ENCODE results near the gene ATG12. TPM values are rescaled to one million over a fixed set of nuclear protein-coding genes. Genes with fewer than 3 reads are reported as not detected.

ATG12 gene
- total RNA-seq: 75.7 and 93.4 TPM in 2 replicates

GRCh38 chr5:115841382-115842088, at the start of gene ATG12, which contains the start of gene AP3S1:
ATG12 (minus strand) TSS chr5:115841565; CDS start chr5:115841552, 13 bp downstream.
AP3S1 (plus strand) TSS chr5:115841935; CDS start chr5:115842038, 103 bp downstream.

DNA sequence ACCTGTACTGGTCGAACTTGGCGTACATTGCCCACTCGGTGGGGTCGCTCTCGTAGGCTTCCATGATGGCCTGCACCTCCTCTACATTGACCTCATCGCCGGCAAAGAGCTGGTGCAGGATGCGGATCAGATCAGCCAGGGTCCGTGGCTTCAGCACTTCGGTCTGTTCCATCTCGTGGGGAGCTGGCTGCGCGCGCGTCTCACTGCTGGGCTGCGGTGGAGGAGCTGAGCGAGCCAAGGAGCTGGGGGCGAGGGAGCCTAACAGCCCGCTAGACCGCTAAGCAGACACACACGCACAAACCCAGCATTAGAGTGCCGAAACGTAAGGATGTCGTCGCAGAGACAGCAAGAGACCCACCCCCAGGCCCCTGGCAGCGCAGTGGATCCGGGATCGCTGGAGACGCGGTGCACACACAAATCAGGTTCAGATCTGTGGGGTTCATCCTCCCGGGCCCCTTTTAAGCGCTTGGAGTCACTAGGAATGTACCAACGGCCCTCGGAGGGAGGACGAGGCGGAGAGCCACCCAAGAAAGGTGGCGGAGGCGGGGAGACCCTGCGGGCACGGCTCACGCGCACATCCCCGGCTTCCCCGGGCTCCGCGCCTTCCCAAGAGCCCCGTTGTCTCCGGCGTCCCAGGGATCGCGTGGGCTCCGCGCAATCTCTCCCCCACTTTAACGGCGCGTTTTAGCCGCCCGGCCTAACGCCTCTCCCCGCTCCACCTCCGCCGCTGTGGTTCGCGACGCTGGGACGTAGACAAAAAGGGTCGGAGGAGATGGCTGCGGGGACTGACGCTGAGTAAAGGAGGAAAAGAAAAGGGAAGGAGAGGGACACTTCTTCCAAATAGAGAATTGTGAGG, 24.9 kb downstream of the ATG12 start, which contains the start of gene CDO1:
CDO1 (minus strand) TSS at position 434 of the 856 bp plus-strand sequence; CDS start at position 172, 262 bp downstream.

Other genes starting within 250 kb of the ATG12 start
- 4.1 and 7.6 TPM in 2 replicates for gene TICAM2, start 239.1 kb downstream of the ATG12 start, total RNA-seq
- 164 and 207 TPM in 2 replicates for gene TMED7, start 215.5 kb downstream of the ATG12 start, total RNA-seq
- 3.4 and 9.5 TPM in 2 replicates for gene CDO1, start 24.9 kb downstream of the ATG12 start, total RNA-seq
- gene AP3S1, start 370 bp upstream of the ATG12 start, total RNA-seq: 75.6 and 77.6 TPM in 2 replicates
- 0.12 and 0.33 TPM in 2 replicates for gene LVRN, start 120.9 kb upstream of the ATG12 start, total RNA-seq
- gene ARL14EPL, start 190.9 kb upstream of the ATG12 start, total RNA-seq: 0.89 TPM in 1 of 2 replicates, not detected in the other
- gene COMMD10, start 243.5 kb upstream of the ATG12 start, total RNA-seq: 36.4 and 44.0 TPM in 2 replicates

All from uterine smooth muscle cell (primary cell).